ENCODE data around the gene TBC1D8. TPM values are rescaled to one million over a fixed set of nuclear protein-coding genes. Genes with fewer than 3 reads are reported as not detected.

TBC1D8 gene
- total RNA-seq, 1 donor from 2014 or later: 32.4 TPM

DNA sequence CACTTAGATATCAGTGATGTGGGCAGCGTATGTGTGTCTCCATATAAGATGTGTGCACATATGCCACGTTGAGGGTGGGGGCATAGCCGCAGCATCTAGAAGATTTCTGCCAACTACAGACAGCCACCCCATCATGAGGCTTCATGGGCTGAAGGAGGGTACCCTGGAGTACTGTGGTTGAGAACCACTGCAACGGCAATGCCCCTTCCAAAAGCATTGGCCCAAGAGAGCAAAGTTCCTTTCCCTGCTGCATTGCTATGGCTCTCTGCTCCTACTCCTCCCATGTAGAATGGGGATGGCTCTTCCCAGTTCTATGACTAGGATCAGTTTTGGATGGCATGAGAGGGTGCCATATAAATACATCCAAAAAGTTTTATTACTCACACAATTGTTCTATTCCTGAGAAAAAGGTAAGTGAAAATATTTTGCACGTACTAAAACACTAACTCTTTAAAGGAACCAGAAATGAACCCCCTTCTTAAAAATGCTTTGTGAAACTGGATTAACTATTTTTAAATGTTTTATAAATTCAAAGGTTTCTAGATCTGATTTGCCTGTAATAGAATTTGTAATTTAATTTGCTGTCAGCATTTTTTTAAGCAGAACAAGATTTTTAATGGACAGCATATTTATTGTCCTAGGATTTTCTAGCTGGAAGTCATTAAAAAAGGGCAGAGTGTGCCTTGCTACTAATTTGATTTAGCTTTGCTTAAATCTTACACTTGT, 153.5 kb downstream of the TBC1D8 start:
- no peak for DNase-seq

DNA sequence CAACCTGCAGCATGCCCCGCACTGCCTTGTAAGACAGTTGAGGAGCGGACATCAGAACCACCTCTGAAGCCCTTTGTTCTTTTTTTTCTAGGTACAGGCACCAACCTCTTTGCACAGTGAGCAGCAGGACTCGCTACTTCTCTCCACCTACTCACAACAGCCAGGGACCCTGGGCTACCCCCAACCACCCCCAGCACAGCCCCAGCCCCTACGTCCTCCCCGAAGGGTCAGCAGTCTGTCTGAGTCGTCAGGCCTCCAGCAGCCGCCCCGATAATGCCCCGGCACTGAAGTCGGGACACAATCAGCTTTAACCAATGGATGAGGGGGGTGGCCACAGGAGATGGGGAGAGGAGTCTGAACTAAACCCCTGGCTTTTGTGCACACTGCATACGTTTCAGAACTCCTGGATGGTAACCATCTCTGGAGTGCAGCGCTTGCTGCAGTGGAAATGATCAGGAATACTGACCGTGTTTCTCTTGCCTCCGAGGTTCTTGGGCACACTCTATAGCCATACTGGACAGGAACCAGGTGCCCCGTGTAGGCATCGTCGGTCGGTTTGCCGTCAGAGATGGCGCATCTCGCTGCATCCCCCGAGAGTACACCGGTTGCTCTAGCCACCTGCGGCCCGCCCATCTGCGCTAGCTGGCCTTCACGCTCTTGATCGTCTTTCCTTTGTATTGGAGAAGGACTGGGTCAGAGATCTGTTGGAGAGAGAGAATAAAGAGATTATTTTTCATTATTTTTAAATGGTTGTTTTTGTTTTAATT, 155.7 kb downstream of the TBC1D8 start:
- no peak for DNase-seq

DNA sequence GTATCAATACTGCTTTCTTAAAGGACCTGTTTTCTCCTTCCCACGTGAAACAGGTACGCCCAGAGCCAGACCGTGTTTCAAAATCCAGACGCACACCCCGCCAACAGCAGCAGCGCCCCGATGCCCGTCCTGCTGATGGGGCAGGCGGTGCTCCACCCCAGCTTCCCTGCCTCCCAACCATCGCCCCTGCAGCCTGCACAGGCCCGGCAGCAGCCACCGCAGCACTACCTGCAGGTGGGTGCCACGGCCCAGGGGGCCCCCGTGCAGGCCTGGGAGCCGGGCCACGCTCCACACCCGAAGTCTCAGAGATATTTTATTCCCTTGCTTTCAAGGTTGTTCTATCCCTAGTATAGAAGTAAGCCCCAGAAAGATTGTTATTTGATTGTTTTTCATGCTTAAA, 157.9 kb downstream of the TBC1D8 start:
- DNase-seq: no peak

DNA sequence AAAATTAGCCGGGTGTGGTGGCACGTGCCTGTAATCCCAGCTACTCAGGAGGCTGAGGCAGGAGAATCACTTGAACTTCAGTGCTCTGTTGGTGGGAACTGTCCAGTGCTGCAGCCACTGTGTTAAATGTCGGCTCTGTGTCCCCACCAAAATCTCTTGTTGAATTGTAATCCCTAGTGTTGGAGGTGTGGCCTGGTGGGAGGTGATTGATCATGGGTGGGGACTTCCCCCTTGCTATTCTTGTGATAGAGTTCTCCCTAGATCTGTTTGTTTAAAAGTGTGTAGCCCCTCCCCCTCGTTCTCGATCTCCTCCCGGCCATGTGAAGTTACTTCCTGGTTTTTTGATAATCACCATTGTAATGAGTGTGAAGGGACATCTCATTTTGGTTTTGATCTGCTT, 158.9 kb downstream of the TBC1D8 start:
- no peak for DNase-seq

DNA sequence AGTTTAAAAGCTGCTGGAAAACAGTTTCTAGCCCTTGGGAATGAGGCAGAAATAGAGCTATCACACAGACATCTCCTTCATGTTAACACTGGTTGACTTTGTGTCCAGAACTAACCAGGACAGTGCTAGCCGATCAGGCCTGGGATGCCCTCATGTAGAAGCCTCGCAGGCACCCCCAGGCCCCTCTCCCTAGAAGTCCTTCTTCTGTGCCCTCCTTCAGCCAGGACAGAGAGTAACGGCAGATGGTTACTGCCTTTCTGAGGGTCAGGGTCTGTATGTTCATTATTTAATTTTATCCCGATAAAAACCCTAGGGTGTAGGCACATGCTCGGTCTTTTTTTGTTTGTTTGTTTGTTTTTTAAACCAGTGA, 159.8 kb downstream of the TBC1D8 start:
- no peak for DNase-seq

DNA sequence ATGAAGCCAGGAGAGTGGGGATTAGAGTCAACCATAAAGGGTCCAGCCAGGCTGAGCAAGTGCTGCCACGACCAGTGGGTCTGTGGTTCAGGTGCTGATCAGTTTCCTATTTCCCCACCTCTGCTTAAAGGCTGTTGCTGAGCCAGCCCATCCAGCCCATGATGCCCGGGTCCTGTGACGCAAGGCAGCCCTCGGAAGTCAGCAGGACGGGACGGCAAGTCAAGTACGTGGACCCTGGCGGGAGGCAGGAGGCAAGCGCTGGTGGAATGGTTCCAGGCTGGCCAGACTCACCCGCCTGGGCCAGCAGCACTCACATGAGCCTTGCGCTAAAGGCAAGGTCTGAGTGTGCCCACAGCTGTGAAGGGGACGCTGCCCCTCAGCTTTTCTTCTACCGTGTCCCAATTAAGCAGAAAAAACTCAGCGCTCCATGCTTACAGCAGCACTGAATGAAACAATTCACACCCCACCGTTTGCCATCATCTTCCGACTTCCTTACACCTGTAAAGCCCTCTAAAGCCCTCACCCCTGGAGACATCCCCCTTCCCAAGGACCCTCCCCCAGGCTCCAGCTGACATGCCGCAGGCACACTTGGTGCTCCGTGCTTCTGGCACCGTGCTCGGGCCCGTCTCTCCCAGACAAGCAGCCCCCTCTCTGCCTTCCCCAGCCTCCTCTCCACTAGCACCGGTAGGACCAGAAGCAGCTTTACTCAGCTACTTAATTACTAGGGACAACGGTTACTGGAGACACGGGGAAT, 160.4 kb downstream of the TBC1D8 start:
- DNase-seq: no peak

DNA sequence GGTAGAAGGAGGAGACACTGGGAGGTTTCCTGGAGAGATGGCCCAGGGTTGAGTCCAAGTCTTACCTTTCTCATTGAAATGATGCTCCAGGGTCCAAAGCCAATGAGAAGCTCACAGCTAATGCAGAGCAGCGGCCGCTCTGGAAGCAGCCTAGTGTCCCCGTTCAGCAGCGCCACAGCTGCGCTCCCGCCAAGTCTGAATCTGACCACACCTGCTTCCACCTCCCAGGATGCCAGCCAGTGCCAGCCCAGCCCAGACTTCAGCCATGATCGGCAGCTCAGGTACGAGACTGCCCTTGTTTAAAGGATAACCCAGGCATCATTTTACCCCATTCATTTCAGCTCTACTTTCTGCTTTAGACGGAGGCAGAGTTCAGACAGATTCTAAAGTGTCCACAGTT, 161.0 kb downstream of the TBC1D8 start:
- no peak for DNase-seq

DNA sequence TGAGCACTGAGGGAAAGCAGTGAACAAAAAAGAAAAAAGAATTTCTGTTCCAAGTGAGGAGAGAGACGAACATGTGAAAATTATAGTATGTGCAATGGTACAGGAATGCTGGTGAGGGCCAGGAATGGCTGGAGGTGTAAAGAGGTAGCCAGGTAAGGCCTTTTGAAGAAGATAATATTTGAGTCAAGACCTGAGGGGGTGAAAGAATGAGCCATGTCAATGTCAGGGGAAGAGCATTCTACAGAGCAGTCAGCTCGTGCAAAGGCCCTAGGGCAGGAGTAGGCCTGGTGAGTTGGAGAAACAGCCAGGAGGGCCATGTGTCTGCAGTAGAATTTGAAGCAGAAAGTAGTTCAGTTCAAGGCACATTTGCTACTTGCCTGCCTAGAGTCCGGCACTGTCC, 161.5 kb downstream of the TBC1D8 start:
- no peak for DNase-seq

DNA sequence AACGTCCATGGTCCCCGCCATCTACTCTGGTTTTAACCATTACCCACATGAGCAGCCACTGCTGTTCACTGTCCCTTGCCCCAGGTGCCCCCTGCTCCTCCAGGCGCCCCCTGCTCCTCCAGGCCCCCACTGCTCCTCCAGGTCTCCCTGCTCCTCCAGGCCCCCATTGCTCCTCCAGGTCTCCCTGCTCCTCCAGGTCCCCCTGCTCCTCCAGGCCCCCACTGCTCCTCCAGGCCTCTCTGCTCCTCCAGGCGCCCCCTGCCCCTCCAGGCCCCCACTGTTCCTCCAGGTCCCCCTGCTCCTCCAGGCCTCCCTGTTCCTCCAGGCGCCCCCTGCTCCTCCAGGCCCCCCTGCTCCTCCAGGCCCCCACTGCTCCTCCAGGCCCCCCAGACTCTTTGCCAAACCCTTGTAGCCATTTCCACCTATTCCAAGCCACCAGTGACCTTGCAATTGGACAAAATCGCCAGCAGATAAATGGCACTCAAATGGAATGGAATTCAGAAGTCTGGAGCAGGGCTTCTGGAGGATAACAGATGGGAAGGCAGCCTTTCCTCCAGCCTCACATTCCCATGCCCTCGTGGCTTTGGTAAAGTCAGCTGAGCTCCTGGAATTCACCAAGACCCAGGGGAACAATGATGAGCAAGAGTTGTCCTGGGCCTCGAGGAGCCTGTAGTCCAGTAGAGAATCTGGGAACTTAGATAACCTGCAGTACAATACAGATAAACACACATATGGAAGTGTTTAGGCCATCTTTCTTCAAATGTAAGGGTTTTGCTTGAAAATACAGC, 162.4 kb downstream of the TBC1D8 start:
- no peak for DNase-seq

DNA sequence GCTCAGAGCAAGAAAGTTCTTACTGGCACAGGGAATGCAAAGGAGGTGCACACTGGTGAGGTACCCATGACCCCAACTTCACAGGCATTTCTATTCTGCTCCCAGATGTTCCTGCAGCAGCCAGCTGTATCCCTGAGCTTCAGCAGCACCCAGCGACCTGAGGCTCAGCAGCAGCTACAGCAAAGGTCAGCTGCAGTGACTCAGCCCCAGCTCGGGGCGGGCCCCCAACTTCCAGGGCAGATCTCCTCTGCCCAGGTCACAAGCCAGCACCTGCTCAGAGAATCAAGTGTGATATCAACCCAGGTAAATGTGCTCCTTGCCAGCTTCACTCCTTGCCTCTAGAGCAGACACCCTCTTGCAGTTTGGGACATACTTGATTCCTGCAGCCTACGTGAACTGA, 163.2 kb downstream of the TBC1D8 start:
- DNase-seq: no peak

DNA sequence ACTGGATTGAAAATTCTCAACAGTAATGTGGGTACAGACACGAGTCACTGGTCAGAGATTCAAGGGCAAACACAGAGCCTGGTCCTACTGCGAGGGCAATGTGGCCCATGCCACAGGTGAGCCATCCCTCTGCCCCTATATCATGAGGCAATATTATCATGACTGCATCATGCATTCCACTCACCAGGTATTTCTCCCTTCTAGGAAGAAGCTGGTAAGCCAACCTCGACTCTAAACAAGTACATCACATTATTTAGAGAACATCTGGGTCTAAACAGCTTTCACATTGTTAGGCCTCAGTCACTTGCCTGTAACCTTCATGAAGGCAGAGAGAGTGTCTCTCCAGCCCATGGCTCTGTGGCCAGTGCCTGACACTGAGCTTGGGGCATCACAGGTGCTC, 163.6 kb downstream of the TBC1D8 start:
- no peak for DNase-seq

DNA sequence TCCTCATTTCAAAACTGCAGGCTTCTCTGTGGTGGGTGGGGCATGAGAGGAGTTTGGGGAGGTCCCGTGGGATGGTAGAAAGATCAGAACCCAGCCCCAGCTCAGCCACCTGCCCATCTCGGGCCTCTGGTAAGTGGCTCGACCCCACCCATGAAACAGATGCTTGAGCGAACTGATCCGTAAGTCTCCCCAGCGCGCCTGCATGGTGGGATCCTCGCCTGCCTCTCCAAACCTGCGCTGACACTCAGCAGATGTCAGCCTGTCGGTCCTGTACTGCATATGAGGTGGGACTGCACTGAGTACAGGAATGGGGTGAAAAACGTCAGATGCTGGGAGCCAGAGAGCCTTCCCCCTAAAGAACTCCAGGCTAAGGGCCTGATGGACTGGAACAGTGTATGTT, 165.0 kb downstream of the TBC1D8 start:
- no peak for DNase-seq

DNA sequence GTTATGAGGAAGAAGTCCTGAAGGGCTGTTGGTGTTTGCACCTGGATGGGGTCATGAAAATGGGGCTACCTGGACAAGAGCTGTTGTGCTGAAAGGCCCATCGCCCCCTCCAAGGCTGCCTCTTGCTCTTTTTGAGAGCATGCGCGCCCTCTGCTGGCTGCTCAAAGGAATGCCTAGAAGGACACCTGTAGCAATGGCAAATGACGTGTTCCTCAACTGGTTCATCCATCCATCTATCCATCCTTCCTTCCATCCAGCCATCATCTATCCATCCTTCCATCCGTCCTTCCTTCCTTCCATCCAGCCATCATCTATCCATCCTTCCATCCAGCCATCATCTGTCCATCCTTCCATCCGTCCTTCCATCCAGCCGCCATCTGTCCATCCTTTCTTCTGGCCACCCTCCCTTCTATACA, 166.3 kb downstream of the TBC1D8 start:
- peak; percentile 89 for DNase-seq

DNA sequence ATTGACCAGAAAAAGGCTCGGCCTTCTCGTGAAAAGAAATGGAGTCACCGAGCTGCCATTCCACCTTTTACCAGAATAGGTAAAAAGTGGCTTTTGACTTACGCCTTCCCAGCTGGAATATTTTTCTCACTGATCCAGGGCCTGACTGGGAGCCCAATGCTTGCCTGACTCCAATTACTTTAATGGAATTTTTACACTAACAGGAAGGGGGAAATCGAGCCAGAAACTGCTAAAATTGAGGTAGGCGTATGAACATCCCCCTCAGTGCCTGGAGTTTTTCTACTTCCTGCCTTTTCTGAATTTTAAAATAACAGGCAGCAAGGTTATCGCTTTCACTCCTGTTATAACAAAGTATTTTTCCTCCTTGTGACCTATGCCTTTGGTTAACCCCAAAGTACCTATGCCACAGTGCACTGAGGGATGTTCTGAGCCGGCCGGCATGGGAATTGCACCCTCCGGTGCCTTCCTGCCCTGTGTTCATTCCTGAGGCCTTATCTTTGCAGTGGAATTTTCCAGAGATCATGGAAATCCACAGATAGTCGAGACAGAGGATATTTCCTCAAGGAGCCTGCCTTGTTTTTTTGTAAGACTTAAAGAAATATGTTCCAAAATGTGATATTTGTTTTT, 167.4 kb downstream of the TBC1D8 start:
- DNase-seq: no peak

DNA sequence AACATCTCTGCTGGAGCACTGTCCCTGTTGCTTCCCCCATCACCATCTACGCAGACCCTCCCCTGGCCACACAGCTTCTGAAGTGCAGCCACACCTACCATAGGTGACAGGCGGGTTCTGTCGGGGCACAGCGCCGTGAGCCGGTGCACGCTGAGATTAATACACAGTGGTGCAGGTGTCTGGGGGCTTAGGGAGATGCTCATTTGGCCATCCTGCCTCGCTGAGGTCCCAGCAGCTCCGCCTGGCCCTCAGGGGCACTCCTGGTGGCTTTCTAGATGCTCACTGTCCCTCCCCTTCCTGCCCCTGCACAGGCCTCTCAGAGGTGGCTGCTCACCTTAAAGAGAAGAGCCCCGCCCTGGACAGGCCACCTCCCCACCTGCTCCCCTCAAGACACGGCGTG, 168.0 kb downstream of the TBC1D8 start:
- no peak for DNase-seq

DNA sequence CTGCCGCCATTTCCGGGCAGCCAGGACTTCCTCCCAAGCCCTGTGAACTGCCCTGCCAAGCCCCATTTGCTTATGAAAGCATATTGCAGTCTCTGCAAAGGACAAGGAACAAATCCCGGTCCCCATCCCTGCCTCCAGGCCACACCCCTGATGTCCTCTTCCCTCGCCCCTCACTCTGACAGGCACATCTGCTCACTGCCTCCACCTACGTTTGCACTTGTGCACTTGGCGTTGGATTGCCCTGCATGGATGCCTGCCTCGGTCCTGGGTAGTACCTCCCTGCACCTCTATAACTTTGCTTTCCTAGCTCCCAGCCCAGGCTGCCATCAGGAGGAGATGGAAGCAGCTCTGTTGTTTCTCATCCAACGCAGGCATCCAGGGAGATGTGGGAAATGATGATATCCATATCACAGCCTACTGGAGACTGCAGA, 168.7 kb downstream of the TBC1D8 start:
- no peak for DNase-seq

DNA sequence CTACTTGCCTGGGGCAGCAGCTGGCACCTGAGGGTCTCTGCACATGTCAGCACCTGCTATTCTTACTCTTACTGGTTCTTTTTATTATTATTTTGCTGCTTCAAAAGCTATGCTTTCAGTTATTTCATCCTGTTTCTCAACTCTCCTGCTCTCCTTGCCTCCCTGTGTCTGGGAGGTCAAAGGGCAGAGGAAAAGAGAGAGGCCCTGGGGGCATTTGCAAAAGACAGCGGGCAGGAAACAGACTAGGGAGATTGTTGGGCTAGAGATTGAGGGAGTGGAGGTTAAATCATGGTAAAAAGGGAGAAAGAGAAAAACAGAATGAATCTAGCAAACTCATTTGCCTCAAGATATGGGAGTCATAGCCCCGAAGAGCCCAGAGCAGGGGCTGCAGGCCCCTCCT, 170.2 kb downstream of the TBC1D8 start:
- DNase-seq: no peak

DNA sequence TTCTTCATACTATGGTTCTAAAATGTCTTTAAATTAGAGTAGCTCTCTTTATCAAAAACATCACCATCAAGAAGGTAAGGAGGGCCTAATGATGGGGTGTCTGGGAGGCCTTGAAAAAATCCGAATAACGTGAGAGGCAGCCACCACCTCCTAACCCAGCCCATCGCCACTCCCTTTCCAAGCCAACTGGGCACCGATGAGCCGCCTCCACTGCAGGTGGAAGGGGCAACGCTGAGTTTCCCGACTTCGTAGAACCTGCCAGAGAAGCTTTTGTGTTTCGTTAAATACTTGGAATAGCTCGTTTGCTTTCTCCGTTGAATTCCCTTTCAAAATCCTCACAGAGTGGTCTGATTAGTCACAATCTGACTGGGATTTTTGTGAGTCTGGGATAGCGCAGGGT, 171.1 kb downstream of the TBC1D8 start:
- no peak for DNase-seq

DNA sequence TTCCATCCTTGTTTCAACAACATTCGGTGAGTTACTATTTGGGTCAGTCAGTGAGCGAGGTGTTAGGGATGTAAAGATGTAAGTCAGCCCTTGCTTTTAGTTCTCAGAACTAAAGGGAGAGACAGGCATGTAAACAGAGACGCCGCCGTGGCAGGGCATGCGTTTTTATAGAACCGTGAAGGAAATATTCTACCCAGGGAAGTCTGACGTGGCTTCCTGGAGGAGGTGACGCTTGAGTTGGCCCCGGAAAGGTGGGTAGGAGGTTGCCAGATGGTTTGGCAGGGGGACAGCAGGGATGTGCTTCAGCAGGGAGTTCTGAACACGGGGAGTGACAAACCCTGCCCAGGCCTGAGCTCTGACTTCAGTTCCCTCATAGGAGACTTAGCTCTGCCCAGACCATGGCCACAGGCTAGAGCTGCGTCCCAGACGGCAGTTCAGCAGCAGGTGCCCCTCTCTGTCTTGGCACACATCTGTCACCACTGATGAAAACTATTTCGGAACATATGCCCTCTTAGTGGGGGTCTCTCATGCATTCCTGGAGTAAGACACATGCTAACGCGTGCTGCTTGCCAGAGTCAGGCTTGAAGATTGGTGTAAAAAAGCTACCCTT, 172.5 kb downstream of the TBC1D8 start:
- peak; percentile 60 for DNase-seq

DNA sequence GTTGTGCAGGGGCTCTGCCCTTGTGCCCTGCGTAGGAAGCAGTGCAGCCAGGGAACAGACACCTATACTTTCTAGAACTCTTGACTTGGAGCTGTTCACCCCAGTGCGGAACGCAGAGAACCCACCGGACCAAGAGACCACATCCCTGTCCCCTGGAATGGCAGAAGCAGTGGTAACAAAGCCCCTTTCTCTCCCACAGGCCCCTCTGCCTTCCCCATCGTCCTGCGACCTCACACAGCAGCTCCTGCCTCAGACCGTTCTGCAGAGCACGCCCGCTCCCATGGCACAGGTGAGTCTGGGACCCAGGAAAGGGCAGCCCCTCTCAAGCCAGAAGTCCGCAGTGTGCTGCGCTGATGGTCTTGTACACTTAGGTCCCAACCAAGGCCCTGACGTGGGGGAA, 173.7 kb downstream of the TBC1D8 start:
- no peak for DNase-seq

DNA sequence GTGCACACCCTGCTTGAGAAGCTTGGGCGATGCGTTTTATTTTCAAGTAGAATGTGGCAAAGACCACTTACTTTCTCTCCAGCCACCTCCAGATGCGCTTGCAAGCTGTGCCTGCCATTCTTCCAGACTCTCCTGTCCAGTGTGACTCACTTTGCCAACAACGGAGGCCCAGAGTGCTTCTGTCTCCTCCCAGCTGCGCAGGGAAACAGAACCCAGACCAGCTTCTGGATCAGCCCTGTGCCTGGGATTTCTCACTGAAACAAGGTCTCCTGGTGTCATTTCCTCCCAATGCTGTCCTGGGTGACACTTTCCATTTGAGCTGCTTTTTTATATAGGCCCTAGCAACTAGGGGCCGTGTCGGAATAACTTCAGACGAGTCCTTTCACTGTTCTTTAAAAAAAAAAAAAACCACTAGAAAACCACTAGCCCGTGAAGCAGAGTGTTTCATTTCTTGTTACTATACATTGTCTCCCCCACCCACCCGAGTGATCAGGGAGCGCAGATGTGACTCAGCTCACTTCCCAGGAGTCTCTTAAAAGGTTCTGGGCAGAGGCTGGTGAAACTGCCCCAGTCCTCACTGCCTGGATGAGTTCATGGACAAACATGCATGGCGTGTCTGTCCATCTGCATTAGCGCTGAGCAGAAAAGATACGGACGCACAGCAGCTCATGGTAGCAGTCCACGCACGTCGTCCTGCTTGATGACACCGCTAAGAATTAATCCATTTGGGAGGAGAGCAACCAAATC, 174.4 kb downstream of the TBC1D8 start:
- DNase-seq: peak; percentile 68

All from tongue (tissue), 2 donors.